Transverse colon (tissue), 4 donors: ENCODE data around the gene CDH24. TPM values are rescaled to one million over a fixed set of nuclear protein-coding genes. Genes with fewer than 3 reads are reported as not detected.

Experiments
- DNase-seq: peaks from one replicate; pipeline ENCODE4 v3.0.0-alpha.2; 2019
- H3K27ac ChIP-seq, 4 donors: fragments of 200-600 bp; sonication (generic); 2 replicates each; pipeline ENCODE4 v1.5.1; 2016 to 2018; ENCODE audit warnings: inconsistent platforms in 4 of 4
- H3K27me3 ChIP-seq: fragments of 200-600 bp; sonication (generic); 2 replicates; pipeline ENCODE4 v1.5.1; 2017; ENCODE audit warnings: inconsistent platforms
- H3K36me3 ChIP-seq, 4 donors: fragments of 200-600 bp; sonication (generic); 2 replicates each; pipeline ENCODE4 v1.5.1; 2017 to 2019; ENCODE audit warnings: inconsistent platforms in 4 of 4
- H3K4me1 ChIP-seq, 4 donors: fragments of 200-600 bp; sonication (generic); 2 replicates each; pipeline ENCODE4 v1.5.1; 2017 to 2020; ENCODE audit warnings: inconsistent platforms in 4 of 4
- H3K4me3 ChIP-seq, 4 donors: fragments of 200-600 bp; sonication (generic); 1 replicate in 1 of 4; 2 replicates in 3 of 4; pipeline versions ENCODE4 v1.5.1 to v1.6.1; 2017 to 2019; ENCODE audit warnings: inconsistent platforms in 4 of 4
- H3K9me3 ChIP-seq, 2 donors: fragments of 200-600 bp; sonication (generic); 2 replicates each; pipeline ENCODE4 v1.5.1; 2017 to 2019; ENCODE audit warnings: inconsistent platforms in 2 of 2
- EP300 ChIP-seq: sonication (generic); formaldehyde crosslinking; IDR thresholded peaks from one replicate; pipeline ENCODE4 v1.6.1; 2017; ENCODE audit warnings: antibody characterized with exemption, low read depth
- POLR2A ChIP-seq: fragments of 450-650 bp; IDR thresholded peaks from one replicate; pipeline ENCODE4 v1.6.1; 2016; ENCODE audit warnings: antibody characterized with exemption, mild to moderate bottlenecking, moderate library complexity
- POLR2AphosphoS5 ChIP-seq, 3 donors: sonication (generic); formaldehyde crosslinking; IDR thresholded peaks; one replicate each; pipeline ENCODE4 v1.6.1; 2016; ENCODE audit warnings: antibody characterized with exemption in 3 of 3
- WGBS, 2 donors: methylation state at CpG; one replicate each; pipeline ENCODE4 v1.1.5; 2018; ENCODE audit warnings: low coverage in 1 of 2; 5-methylcytosine and 5-hydroxymethylcytosine counted together
- in situ Hi-C, 4 donors: fragments of 200-750 bp; cut with MboI; loops; one replicate each; pipeline versions ENCODE4 v1.15.0 to v1.15.1; 2017; ENCODE audit warnings: low sequenced_read_pairs in 3 of 4, low pct_ligation_motif_present in 1 of 4, low pct_unique_long_range_greater_than_20kb in 1 of 4
- intact Hi-C: fragments of 100-400 bp; cut with DNase I; formaldehyde crosslinking; loops from one replicate; pipeline ENCODE4 v1.15.1; 2023; ENCODE audit warnings: low total_unique reads
- total RNA-seq, 4 donors: library from RNA; depleted of rRNA; stranded (reverse); fragments of >200 nt; gene quantifications; one replicate each; pipeline ENCODE4 v1.1.0, GENCODE V29; 2016
- TF ChIP-seq, protein P1 (sequence below), 5 experiments: fragments of 200-600 bp in 3 of 5; fragments of 450-650 bp in 2 of 5; sonication (generic) in 3 of 5; IDR thresholded peaks; 1 replicate in 2 of 5; 2 replicates in 3 of 5; pipeline ENCODE4 v1.5.1; 2016 to 2017; ENCODE audit warnings: antibody characterized with exemption in 5 of 5, inconsistent platforms in 3 of 5, mild to moderate bottlenecking in 2 of 5, moderate library complexity in 1 of 5

The CDH24 gene
- total RNA-seq, 4 donors from 2014 or later, result 1.2 to 6.0 (median 4.2) TPM

DNA sequence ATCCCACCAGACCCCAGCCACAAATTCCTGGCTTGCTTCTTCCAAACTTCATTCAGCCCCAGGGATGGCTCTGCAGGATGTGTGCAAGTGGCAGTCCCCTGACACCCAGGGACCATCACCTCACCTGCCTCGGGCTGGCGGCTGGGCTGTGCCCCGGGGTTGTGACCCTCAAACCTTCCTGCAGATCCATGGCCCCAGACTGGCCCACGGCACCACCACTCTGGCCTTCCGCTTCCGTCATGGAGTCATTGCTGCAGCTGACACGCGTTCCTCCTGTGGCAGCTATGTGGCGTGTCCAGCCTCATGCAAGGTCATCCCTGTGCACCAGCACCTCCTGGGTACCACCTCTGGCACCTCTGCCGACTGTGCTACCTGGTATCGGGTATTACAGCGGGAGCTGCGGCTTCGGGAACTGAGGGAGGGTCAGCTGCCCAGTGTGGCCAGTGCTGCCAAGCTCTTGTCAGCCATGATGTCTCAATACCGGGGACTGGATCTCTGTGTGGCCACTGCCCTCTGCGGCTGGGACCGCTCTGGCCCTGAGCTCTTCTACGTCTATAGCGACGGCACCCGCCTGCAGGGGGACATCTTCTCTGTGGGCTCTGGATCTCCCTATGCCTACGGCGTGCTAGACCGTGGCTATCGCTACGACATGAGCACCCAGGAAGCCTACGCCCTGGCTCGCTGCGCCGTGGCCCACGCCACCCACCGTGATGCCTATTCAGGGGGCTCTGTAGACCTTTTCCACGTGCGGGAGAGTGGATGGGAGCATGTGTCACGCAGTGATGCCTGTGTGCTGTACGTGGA is 15.0 kb downstream of the CDH24 start, which contains the start of gene PSMB11:
TSS of gene PSMB11 (plus strand) at position 51 of the 804 bp plus-strand sequence. CDS start at position 65, 14 bp downstream.
- H3K27ac ChIP-seq, result no peak within 1 kb of the TSS
- no peak within 1 kb of the TSS for H3K4me3 ChIP-seq
- H3K36me3 ChIP-seq, result no peaks in the 10 kb centered on the region
- no peaks in the 10 kb centered on the region for H3K9me3 ChIP-seq
- TF ChIP-seq, protein P1, sequence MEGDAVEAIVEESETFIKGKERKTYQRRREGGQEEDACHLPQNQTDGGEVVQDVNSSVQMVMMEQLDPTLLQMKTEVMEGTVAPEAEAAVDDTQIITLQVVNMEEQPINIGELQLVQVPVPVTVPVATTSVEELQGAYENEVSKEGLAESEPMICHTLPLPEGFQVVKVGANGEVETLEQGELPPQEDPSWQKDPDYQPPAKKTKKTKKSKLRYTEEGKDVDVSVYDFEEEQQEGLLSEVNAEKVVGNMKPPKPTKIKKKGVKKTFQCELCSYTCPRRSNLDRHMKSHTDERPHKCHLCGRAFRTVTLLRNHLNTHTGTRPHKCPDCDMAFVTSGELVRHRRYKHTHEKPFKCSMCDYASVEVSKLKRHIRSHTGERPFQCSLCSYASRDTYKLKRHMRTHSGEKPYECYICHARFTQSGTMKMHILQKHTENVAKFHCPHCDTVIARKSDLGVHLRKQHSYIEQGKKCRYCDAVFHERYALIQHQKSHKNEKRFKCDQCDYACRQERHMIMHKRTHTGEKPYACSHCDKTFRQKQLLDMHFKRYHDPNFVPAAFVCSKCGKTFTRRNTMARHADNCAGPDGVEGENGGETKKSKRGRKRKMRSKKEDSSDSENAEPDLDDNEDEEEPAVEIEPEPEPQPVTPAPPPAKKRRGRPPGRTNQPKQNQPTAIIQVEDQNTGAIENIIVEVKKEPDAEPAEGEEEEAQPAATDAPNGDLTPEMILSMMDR (IDR thresholded peaks at IDR 0.05), result no peak
- TF ChIP-seq POLR2A (no peak), POLR2AphosphoS5 (IDR thresholded peaks at IDR 0.05) (no peak), EP300 (no peak)
- in situ Hi-C loops (no loop called here), intact Hi-C loops (no loop called here)
- 95% methylated on average over 31 of the region's 36 CpGs; no CpG with 5 or more reads in 1 of the 2 donors for WGBS, 2 donors
- no peaks in the 10 kb centered on the region for H3K4me1 ChIP-seq
- H3K27me3 ChIP-seq, result no peaks in the 10 kb centered on the region
- DNase-seq, result no peak

DNA sequence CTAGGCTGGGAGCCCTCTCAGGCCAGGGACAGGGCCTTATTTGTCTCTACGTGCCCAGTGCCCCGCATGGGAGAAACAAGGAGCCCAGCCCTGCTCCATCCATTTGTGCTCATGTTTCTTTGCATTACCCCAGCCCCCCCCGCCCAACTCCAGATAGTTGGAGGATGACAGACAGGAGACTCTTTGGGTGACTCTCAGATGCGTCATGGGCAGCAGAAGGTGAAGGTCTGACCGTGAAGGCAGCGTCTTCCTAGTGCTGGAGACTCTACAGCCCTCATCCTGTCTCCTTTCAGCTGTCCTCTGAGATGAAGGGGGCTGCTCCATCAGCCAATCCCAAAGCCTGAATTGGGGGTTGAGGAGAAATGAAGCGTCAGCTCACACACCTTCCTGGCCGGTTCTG is 15.6 kb downstream of the CDH24 start:
- H3K4me1 ChIP-seq, result no peaks in the 10 kb centered on the region
- in situ Hi-C loops, result no loop called here
- H3K27me3 ChIP-seq, result no peaks in the 10 kb centered on the region
- TF ChIP-seq, protein P1 (IDR thresholded peaks at IDR 0.05), result no peak
- TF ChIP-seq POLR2AphosphoS5 (IDR thresholded peaks at IDR 0.05) (no peak), POLR2A (no peak), EP300 (no peak)
- intact Hi-C loops, result no loop called here
- DNase-seq, result no peak
- no peaks in the 10 kb centered on the region for H3K36me3 ChIP-seq
- no peak overlapping the region for H3K4me3 ChIP-seq
- no peak overlapping the region for H3K27ac ChIP-seq
- 80% methylated on average over 8 of the region's 8 CpGs; no CpG with 5 or more reads in 1 of the 2 donors for WGBS, 2 donors
- no peaks in the 10 kb centered on the region for H3K9me3 ChIP-seq

GRCh38 chr14:23040100-23040499 is 17.2 kb downstream of the CDH24 start:
- Histone ChIP-seq H3K36me3 (no peaks in the 10 kb centered on the region), H3K27me3 (no peaks in the 10 kb centered on the region), H3K4me1 (peaks cover 0 to 2% (median 0%) of the 10 kb centered on the region in 4 donors), H3K9me3 (no peaks in the 10 kb centered on the region), H3K27ac (no peak overlapping the region), H3K4me3 (no peak overlapping the region)
- TF ChIP-seq, protein P1 (IDR thresholded peaks at IDR 0.05), result no peak
- TF ChIP-seq POLR2AphosphoS5 (IDR thresholded peaks at IDR 0.05), result no peak
- TF ChIP-seq POLR2A, result no peak
- no peak for TF ChIP-seq EP300
- 80 to 94% methylated on average over 4 of the region's 4 CpGs for WGBS, 2 donors
- DNase-seq, result no peak
- intact Hi-C loops (no loop called here), in situ Hi-C loops (no loop called here)

DNA sequence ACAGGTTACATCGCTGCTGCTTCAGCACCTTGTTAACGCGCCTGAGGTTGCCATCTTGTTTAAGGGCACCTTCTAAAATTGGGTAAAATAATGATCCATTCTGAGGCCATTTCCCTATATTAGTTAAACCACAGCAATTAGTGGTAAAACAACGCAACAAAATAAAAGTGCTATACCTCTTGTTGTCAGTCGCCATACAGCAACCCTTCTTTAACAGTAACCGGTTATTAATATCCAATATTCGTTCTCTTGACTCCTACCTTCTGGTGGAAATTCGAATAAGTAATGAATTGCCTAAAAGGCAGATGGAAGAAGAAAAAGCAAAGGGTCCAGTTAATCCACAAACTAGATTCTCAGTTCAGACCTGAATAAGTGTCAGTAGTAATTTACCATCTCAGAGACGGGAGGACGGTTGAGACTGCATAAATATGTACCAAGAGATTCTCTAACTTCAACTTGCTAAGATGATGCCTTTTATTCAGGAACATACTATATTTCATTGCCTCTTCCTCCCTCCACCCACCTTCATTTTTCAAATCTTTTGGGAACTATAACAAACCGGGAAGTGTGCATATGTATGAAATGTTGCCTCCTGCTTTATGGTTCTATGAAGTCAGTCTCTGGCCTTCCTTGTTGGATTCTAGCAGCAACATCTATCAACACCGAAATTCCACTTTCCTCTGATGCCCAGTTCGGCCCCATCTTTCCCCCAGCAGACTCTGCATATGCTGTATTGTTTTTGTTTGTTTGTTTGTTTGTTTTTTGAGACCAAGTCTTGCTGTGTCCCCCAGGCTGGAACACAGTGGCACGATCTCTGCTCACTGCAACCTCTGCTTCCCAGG is 21.8 kb downstream of the CDH24 start:
- whole genome bisulfite sequencing, 2 donors, result 71 to 89% methylated on average over 10 to 14 of the region's 14 CpGs
- intact Hi-C loops (no loop called here), in situ Hi-C loops (no loop called here)
- Histone ChIP-seq H3K4me3 (peak overlapping the region in 3 of 4 donors; percentile 59 to 99 (median 80)), H3K27me3 (no peaks in the 10 kb centered on the region), H3K9me3 (no peaks in the 10 kb centered on the region), H3K4me1 (peaks cover 8 to 16% (median 11%) of the 10 kb centered on the region in 4 donors), H3K27ac (peak overlapping the region; percentile 91 to 96 (median 92)), H3K36me3 (peaks cover 0 to 25% (median 11%) of the 10 kb centered on the region in 4 donors)
- DNase-seq, result no peak
- TF ChIP-seq POLR2A, result no peak
- no peak for TF ChIP-seq POLR2AphosphoS5 (IDR thresholded peaks at IDR 0.05)
- no peak for TF ChIP-seq EP300
- TF ChIP-seq, protein P1 (IDR thresholded peaks at IDR 0.05), result peak in 1 of 5 experiments; percentile 12
